ENCODE measurements around the gene INPP1.

The INPP1 gene

DNA sequence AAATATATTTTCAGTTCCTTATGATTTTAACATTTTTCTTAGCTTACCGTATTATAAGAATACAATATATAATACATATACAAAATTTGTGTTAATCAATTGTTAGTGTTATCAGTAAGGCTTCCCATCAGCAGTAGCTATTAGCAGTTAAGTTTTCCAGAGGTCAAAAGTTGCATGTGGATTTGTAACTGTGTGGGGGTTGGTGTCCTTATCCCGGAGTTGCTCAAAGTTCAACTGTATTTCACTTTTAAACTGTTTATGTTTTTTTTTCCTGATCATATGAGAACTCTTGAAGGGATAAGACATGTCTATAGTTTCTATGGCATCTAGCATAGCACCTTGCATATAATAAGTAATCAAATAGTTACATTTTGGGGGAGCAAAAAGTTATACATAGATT is 52.9 kb downstream of the INPP1 start:
- no peak for DNase-seq (ENCODE audit: low read depth)
- TF ChIP-seq, protein P1, sequence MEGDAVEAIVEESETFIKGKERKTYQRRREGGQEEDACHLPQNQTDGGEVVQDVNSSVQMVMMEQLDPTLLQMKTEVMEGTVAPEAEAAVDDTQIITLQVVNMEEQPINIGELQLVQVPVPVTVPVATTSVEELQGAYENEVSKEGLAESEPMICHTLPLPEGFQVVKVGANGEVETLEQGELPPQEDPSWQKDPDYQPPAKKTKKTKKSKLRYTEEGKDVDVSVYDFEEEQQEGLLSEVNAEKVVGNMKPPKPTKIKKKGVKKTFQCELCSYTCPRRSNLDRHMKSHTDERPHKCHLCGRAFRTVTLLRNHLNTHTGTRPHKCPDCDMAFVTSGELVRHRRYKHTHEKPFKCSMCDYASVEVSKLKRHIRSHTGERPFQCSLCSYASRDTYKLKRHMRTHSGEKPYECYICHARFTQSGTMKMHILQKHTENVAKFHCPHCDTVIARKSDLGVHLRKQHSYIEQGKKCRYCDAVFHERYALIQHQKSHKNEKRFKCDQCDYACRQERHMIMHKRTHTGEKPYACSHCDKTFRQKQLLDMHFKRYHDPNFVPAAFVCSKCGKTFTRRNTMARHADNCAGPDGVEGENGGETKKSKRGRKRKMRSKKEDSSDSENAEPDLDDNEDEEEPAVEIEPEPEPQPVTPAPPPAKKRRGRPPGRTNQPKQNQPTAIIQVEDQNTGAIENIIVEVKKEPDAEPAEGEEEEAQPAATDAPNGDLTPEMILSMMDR (IDR thresholded peaks at IDR 0.05; ENCODE audit: insufficient read depth, low read depth, low read length, missing control alignments), result no peak
- no peak overlapping the region for H3K4me3 ChIP-seq (ENCODE audit: low read depth, low read length)

DNA sequence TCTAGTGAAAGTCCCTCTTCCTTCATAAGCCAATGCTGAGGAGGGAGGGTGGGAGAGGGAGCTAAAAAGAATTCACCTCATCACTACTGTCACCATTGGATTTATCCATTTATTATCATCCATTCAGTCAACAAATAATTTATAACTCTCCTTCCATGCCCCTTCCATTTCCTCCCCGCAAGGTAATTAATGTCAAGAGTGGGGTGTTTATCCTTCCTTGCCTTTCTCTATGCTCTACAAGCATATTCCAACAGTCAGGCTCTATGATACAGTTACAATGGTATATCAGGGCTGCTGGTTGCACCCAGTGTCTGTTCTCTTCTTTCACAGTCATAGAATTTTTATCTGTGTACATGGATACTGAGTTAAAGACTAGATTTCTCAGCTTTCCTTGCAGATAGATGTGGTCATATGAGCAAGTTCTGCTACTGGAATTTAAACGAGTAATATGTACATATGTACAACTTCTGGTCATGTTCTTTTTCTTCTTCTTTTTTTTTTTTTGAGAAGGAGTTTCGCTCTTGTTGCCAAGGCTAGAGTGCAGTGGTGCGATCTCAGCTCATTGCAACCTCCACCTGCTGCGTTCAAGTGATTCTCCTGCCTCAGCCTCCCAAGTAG is 59.7 kb downstream of the INPP1 start:
- no peak overlapping the region for H3K4me3 ChIP-seq (ENCODE audit: low read depth, low read length)
- TF ChIP-seq, protein P1 (IDR thresholded peaks at IDR 0.05; ENCODE audit: insufficient read depth, low read depth, low read length, missing control alignments), result no peak
- no peak for DNase-seq (ENCODE audit: low read depth)

DNA sequence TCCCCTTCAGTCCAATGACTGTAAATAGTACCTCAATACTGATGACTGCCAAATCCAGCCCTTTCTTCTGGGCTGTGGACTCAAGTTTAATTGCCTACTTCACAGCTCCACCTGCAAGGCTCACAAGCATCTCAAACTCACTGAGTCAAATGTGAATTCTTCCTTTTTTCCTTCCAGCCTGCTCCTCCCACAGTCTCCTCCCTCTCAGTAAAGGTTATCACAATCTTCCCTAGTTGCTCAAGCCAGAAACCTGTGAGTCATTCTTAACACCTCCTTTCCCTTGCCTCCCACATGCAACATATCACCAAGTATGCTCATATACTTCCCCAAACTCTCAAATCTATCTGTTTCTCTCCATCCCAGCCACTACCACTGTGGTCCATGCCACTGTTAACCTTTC is 61.1 kb downstream of the INPP1 start:
- TF ChIP-seq, protein P1 (IDR thresholded peaks at IDR 0.05; ENCODE audit: insufficient read depth, low read depth, low read length, missing control alignments), result no peak
- DNase-seq (ENCODE audit: low read depth), result no peak
- no peak overlapping the region for H3K4me3 ChIP-seq (ENCODE audit: low read depth, low read length)

DNA sequence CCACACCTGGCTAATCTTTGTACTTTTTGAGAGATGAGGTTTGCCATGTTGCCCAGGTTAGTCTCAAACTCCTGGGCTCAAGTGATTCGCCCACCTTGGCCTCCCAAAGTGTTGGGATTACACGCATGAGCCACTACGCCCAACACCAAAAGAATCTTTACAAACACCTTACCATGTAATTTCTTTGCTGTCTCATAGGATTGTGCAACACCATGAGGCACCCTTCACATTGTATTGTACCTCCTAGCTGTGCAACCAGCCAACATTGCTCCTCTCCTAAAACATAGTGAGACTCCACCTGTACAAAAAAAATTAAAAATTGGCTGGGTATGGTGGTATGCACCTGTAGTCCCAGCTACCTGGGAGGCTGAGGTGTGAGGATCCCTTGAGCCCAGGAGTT is 61.7 kb downstream of the INPP1 start:
- DNase-seq (ENCODE audit: low read depth), result no peak
- H3K4me3 ChIP-seq (ENCODE audit: low read depth, low read length), result no peak overlapping the region
- TF ChIP-seq, protein P1 (IDR thresholded peaks at IDR 0.05; ENCODE audit: insufficient read depth, low read depth, low read length, missing control alignments), result no peak

DNA sequence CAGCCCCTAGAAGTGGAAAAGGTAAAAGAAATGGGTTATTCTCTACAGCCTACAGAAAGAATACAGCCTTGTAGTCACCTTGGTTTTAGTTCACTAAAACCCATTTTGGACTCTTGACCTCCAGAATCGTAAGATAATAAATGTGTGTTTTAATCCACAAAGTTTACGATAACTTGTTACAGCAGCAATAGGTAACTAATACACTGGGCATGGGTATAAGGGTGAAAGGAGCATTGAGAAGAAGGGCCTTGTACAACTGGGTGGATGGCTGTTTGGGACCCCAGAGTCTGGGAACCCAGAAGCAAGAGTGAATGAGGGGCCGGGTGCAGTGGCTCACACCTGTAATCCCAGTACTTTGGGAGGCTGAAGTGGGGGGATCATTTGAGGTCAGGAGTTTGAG is 62.6 kb downstream of the INPP1 start:
- no peak for DNase-seq (ENCODE audit: low read depth)
- TF ChIP-seq, protein P1 (IDR thresholded peaks at IDR 0.05; ENCODE audit: insufficient read depth, low read depth, low read length, missing control alignments), result no peak
- H3K4me3 ChIP-seq (ENCODE audit: low read depth, low read length), result no peak overlapping the region

DNA sequence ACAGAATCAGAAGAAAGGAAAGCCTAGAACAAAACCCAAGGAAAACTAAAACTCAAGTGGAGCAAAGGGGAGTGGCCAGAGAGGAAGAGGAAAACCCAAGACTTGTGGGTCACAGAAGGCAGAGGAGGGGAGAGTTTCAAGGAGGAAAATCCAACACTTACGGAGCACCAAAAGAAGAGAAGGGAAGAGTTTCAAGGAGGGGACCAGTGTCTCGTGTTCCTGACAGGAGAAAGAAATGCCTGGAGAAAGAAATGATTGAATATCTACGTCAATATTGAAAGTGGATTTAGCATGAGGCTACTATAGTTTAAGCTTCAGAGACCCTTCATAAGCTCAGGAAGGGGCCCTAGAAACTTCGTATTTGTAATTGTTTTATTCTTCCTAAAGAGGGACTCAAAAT is 63.4 kb downstream of the INPP1 start:
- TF ChIP-seq, protein P1 (IDR thresholded peaks at IDR 0.05; ENCODE audit: insufficient read depth, low read depth, low read length, missing control alignments), result no peak
- H3K4me3 ChIP-seq (ENCODE audit: low read depth, low read length), result no peak overlapping the region
- DNase-seq (ENCODE audit: low read depth), result no peak

DNA sequence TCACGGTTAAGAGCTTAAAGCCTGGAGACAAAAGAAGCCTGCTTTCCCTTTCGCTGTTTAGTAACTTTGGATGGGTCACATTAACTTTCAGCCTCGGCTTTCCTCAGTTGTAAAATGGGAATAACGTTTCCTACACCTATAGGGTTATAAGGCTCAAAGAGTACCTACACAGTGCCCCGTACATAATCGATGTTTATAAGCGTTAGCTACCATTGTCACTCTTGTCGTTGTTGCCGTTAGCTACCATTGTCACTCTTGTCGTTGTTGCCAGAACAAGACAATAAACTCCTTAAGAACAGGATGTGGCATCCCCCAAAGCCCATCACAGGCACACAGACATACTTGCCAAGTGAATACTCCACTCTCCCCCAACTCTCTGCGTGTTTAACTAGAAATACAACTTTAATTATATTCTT is 63.9 kb downstream of the INPP1 start:
- peak; percentile 37 for DNase-seq (ENCODE audit: low read depth)
- TF ChIP-seq, protein P1 (IDR thresholded peaks at IDR 0.05; ENCODE audit: insufficient read depth, low read depth, low read length, missing control alignments), result no peak
- peak overlapping the region; percentile 84 for H3K4me3 ChIP-seq (ENCODE audit: low read depth, low read length)
